ENCODE results near the gene ANTXR1. TPM values are rescaled to one million over a fixed set of nuclear protein-coding genes. Genes with fewer than 3 reads are reported as not detected.

Gene ANTXR1
- total and polyA plus RNA-seq, 9 of the 15 experiments (the other 6 are each of a cell fraction or from before 2014, with no cell fraction given) = 0.07 to 1.00 (median 0.54) TPM

DNA sequence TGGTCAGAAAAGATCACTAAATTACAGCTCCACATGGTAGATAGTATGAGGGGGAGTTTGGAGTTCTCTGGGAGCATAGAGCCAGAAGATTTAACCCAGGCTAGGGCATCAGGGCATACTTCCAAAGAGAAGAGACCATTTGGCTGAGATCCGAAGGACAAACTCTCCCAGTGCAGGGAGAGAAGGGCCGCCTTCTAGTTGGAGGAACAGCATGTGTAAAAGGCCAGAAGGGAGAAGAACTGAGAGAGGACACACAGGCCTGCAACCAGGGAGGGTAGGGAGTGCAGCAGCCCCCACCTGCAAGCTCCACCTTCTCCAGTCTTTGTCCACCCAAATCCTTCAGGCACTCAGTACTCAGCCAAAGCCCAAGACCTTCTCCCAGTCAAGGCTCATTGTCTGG lies 192.1 kb downstream of the ANTXR1 start:
- no peak for FAIRE-seq
- Histone ChIP-seq H3K9me1 (ENCODE audit: control insufficient read depth, insufficient read depth, low read length) (no peaks in the 10 kb centered on the region), H3K4me1 (replicated peaks in 1 of 2; ENCODE audit: control insufficient read depth in 2 of 2, insufficient read depth in 2 of 2, low read length in 2 of 2) (no peaks in the 10 kb centered on the region), H2AFZ (ENCODE audit: low read depth, low read length) (no peak overlapping the region), H3K27me3 (ENCODE audit: control insufficient read depth in 2 of 2, insufficient read depth in 2 of 2, low read length in 2 of 2) (peaks cover 4 to 29% of the 10 kb centered on the region in 2 experiments; a peak in 4 of 5 replicates), H3K4me2 (ENCODE audit: insufficient read depth, low read length) (no peak overlapping the region), H3K27ac (ENCODE audit: extremely low read depth, low read depth, low read length) (no peak overlapping the region), H3K4me3 (no peak overlapping the region), H3K9ac (ENCODE audit: insufficient read depth in 1 of 2, low read depth in 2 of 2, low read length in 2 of 2) (no peak overlapping the region), H3K79me2 (ENCODE audit: control insufficient read depth, insufficient read depth, low read length) (no peaks in the 10 kb centered on the region), H3K9me3 (replicated peaks; ENCODE audit: control insufficient read depth, insufficient read depth, low read depth, low read length) (no peaks in the 10 kb centered on the region), H4K20me1 (replicated peaks; ENCODE audit: control insufficient read depth, insufficient read depth, low read length) (no peaks in the 10 kb centered on the region), H3K36me3 (ENCODE audit: control insufficient read depth, insufficient read depth, low read length) (no peaks in the 10 kb centered on the region)
- intact Hi-C loops (cut with micrococcal nuclease) (loop anchor here (10.0 kb wide), 1 partner anchor 180 kb away; no protein-coding TSS in a partner anchor), in situ Hi-C loops (cut with MboI) (no loop called here)
- POLR2A ChIA-PET = interaction anchor here (1.3 kb wide), 1 partner anchor 12 kb away, joined by 5 read pairs; no protein-coding TSS in a partner anchor
- DNase-seq (ENCODE audit: extremely low read depth in 1 of 4, low spot score in 3 of 4) = no peak
- CTCF ChIA-PET (ENCODE audit: low intra/inter-chr PET ratio) = no interaction called here
- BruUV-seq (replicated peaks) = no TSS peak
- no peak for ATAC-seq
- 0% methylated on average over 2 of the region's 2 CpGs for WGBS (ENCODE audit: insufficient coverage, low coverage, missing lambda C conversion rate)
- no peak for TF ChIP-seq CBX1 (IDR thresholded peaks at IDR 0.05; ENCODE audit: low read depth)
- TF ChIP-seq PCBP1 (IDR thresholded peaks at IDR 0.05; ENCODE audit: low read depth, low read length, poor library complexity, severe bottlenecking) = no peak
- no peak for TF ChIP-seq EP300 (IDR thresholded peaks at IDR 0.05; ENCODE audit: low read length)
- TF ChIP-seq, protein P1, sequence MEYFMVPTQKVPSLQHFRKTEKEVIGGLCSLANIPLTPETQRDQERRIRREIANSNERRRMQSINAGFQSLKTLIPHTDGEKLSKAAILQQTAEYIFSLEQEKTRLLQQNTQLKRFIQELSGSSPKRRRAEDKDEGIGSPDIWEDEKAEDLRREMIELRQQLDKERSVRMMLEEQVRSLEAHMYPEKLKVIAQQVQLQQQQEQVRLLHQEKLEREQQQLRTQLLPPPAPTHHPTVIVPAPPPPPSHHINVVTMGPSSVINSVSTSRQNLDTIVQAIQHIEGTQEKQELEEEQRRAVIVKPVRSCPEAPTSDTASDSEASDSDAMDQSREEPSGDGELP (CRISPR knock-in tag; IDR thresholded peaks at IDR 0.05; ENCODE audit: borderline replicate concordance) = no peak
- no peak for TF ChIP-seq NR1H2 (CRISPR knock-in tag; IDR thresholded peaks at IDR 0.05)
- TF ChIP-seq, protein P2, sequence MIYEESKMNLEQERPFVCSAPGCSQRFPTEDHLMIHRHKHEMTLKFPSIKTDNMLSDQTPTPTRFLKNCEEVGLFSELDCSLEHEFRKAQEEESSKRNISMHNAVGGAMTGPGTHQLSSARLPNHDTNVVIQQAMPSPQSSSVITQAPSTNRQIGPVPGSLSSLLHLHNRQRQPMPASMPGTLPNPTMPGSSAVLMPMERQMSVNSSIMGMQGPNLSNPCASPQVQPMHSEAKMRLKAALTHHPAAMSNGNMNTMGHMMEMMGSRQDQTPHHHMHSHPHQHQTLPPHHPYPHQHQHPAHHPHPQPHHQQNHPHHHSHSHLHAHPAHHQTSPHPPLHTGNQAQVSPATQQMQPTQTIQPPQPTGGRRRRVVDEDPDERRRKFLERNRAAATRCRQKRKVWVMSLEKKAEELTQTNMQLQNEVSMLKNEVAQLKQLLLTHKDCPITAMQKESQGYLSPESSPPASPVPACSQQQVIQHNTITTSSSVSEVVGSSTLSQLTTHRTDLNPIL (CRISPR knock-in tag; IDR thresholded peaks at IDR 0.05) = no peak
- TF ChIP-seq SRSF1 (IDR thresholded peaks at IDR 0.05; ENCODE audit: low read depth, low read length) = no peak
- TF ChIP-seq HNRNPH1 (optimal IDR thresholded peaks at IDR 0.05; ENCODE audit: low read depth, low read length) = no peak
- TF ChIP-seq, protein P3, sequence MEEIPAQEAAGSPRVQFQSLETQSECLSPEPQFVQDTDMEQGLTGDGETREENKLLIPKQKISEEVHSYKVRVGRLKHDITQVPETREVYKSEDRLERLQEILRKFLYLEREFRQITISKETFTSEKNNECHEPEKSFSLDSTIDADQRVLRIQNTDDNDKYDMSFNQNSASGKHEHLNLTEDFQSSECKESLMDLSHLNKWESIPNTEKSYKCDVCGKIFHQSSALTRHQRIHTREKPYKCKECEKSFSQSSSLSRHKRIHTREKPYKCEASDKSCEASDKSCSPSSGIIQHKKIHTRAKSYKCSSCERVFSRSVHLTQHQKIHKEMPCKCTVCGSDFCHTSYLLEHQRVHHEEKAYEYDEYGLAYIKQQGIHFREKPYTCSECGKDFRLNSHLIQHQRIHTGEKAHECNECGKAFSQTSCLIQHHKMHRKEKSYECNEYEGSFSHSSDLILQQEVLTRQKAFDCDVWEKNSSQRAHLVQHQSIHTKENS (CRISPR knock-in tag; IDR thresholded peaks at IDR 0.05) = no peak
- TF ChIP-seq, protein P4, sequence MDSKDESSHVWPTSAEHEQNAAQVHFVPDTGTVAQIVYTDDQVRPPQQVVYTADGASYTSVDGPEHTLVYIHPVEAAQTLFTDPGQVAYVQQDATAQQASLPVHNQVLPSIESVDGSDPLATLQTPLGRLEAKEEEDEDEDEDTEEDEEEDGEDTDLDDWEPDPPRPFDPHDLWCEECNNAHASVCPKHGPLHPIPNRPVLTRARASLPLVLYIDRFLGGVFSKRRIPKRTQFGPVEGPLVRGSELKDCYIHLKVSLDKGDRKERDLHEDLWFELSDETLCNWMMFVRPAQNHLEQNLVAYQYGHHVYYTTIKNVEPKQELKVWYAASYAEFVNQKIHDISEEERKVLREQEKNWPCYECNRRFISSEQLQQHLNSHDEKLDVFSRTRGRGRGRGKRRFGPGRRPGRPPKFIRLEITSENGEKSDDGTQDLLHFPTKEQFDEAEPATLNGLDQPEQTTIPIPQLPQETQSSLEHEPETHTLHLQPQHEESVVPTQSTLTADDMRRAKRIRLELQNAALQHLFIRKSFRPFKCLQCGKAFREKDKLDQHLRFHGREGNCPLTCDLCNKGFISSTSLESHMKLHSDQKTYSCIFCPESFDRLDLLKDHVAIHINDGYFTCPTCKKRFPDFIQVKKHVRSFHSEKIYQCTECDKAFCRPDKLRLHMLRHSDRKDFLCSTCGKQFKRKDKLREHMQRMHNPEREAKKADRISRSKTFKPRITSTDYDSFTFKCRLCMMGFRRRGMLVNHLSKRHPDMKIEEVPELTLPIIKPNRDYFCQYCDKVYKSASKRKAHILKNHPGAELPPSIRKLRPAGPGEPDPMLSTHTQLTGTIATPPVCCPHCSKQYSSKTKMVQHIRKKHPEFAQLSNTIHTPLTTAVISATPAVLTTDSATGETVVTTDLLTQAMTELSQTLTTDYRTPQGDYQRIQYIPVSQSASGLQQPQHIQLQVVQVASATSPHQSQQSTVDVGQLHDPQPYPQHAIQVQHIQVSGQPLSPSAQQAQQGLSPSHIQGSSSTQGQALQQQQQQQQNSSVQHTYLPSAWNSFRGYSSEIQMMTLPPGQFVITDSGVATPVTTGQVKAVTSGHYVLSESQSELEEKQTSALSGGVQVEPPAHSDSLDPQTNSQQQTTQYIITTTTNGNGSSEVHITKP (IDR thresholded peaks at IDR 0.05; ENCODE audit: partially characterized antibody) = no peak
- TF ChIP-seq ZNF263 (CRISPR knock-in tag; IDR thresholded peaks at IDR 0.05; ENCODE audit: borderline replicate concordance) = no peak
- TF ChIP-seq, protein P5, sequence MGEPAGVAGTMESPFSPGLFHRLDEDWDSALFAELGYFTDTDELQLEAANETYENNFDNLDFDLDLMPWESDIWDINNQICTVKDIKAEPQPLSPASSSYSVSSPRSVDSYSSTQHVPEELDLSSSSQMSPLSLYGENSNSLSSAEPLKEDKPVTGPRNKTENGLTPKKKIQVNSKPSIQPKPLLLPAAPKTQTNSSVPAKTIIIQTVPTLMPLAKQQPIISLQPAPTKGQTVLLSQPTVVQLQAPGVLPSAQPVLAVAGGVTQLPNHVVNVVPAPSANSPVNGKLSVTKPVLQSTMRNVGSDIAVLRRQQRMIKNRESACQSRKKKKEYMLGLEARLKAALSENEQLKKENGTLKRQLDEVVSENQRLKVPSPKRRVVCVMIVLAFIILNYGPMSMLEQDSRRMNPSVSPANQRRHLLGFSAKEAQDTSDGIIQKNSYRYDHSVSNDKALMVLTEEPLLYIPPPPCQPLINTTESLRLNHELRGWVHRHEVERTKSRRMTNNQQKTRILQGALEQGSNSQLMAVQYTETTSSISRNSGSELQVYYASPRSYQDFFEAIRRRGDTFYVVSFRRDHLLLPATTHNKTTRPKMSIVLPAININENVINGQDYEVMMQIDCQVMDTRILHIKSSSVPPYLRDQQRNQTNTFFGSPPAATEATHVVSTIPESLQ (CRISPR knock-in tag; IDR thresholded peaks at IDR 0.05) = no peak
- TF ChIP-seq NRF1 (conservative IDR thresholded peaks at IDR 0.05 in 1 of 2, IDR thresholded peaks at IDR 0.05 in 1 of 2) = no peak
